ENCODE data around the gene ZNF439. TPM values are rescaled to one million over a fixed set of nuclear protein-coding genes. Genes with fewer than 3 reads are reported as not detected.
"Not testable (repeated sequence)": the region's sequence is repeated elsewhere in the genome, so short reads cannot be mapped to it uniquely, and the experiment has no call there.

The ZNF439 gene
- total RNA-seq, 1 donor from 2014 or later: 2.8 TPM

DNA sequence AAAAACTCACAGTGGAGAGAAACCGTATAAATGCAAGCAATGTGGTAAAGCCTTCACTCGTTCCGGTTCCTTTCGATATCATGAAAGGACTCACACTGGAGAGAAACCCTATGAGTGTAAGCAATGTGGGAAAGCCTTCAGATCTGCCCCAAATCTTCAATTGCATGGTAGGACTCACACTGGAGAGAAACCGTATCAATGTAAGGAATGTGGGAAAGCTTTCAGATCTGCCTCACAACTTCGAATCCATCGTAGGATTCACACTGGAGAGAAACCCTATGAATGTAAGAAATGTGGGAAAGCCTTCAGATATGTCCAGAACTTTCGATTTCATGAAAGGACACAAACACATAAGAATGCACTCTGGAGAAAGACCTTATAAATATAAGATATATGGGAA, 19.7 kb downstream of the ZNF439 start:
- no peak for DNase-seq (ENCODE audit: low read depth in 2 of 2)

DNA sequence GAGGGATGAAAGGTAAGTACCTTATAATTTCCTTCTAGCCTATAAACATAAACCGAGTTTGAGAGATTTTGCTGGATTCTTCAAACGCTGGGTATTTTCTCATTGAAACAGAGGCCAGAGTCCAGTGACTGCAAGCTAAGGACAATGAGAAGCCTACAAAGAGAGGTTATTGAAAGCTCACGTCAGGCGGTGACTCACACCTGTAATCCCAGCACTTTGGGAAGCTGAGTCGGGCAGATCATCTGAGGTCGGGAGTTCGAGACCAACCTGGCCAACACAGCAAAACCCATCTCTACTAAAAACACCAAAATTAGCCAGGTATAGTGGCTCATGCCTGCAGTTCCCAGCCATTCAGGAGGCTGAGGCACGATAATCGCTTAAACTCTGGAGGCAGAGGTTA, 24.1 kb downstream of the ZNF439 start:
- DNase-seq (ENCODE audit: low read depth in 2 of 2): no peak

DNA sequence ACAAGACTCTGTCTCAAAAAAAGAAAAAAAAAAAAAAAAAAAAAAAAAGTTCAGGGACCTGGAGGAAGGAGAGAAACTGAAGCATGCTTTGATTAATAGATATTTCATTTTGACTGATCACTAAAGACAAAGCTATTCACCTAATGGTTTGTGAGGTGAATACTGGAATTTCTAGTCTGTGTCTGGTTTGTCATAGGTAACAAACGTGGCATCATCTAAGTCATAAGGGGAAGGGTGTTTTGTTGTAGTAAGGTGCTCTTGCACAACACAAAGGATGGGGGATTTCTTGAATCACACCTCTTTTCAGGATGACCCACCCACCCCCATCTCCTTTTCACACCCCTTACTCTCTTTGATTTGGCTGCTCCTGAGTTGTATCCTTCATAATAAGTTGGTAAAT, 25.2 kb downstream of the ZNF439 start:
- no peak for DNase-seq (ENCODE audit: low read depth in 2 of 2)

DNA sequence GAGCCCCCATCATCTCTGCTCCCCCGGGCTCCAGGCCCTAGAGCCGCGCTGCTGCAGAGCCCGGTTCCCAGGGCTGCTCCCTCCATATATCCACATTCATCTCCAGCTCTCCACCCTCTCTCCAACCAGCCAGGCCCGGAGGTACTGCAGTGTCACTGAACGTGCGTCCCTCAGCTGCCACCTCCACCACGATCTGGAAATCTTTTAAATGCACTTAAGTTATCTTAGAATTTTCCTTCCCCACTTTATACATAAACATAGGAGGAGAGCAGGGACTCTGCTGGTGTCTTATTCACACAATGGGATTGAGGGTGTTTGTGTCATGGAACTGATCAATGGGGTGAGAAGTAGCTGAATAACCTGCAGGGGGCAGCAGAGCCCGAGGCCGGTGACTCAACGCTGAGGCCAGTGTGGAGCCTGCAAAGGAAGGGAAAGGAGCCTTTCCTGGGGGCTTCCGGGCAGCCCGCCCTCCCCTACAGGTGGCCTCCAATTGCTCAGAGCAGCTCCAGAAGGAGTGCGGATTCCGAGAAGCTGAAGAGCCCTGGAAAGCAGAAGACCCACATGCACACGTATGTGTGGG, 31.3 kb downstream of the ZNF439 start:
- DNase-seq (ENCODE audit: low read depth in 2 of 2): not testable (repeated sequence)

DNA sequence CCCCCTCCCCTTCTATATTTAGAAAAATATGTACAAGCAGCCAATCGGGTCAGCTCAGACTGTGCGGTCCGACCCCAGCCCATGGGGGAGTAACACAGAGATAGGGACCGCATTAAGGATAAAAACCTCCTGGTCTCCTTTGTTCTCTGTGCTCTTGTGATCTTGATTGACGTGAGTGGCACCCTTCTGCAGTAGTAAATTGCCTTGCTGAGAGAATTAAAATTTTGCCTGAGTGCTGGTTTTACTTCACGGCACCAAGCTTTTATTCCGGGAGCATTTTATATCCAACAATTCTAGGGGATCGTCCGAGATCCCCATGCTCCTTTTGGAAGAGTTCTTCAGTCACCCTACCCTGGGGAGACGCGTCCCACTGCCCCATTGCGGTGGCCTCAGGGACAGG, 32.1 kb downstream of the ZNF439 start:
- no peak for DNase-seq (ENCODE audit: low read depth in 2 of 2)

DNA sequence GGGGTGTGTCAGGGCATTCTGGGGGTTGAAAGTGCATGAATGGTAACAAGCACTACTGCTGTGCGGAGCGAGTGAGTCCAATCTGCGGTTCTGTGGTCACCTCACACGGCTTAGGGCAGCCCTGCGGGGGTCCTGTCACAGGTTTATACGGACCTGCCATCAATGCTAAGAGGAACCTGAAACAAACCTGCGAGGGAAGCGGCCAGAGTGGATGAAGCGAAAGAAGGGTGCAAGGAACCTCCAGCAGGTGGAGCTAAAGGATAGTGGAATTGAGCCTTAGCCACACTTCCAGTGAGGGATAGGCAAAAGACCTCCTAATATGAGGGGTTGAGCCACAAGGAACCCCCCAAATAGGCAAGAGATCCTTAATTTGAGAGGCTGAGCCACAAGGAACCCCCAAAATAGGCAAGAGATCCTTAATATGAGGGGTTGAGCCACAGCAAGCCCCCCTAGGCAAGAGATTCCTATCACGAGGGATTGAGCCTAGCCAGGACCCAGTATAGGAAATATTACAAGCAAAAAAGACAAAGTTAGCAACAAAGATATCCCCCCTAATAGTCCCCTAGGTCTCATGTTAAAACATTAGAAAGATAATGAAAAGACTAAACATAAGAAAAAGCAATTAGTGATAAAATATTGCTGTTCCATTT, 32.8 kb downstream of the ZNF439 start:
- peak; percentile 56 to 61 for DNase-seq (ENCODE audit: low read depth in 2 of 2)

DNA sequence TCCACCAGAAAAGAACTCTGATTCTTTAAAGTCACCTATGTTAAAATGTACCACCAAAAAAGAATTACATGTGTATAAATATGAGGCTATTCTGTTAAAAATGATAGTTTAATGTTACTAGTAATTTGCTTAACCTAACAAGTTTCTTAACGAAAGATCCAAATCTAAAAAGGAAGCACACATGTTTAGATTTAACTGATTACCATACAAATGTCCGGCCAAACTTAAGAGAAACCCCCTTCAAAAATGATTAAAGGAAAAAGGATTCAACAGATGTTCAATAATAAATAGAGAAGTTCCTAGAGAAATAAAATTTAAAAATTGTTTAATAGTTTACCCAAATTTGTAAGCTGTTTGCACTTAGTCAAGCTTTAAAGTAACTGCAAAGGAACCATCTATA, 34.1 kb downstream of the ZNF439 start:
- no peak for DNase-seq (ENCODE audit: low read depth in 2 of 2)

DNA sequence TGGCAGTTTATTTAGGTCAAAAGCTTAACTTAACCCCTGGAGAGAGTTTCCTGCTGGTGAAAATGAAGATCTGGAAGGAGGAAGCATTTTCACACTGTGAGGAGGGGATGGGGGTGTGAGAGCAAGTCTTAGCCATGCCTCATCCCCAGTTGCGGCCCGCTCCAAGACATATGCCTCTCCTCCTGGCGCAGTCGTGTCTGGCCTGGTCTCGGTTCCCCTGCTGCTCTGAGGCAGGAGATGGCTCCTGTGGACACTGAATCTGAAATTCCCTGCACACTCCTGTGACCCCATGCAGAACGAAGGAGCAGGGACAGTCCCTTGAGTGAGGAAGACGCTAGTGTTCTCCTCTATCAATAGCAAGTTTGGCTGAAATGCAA, 38.7 kb downstream of the ZNF439 start:
- DNase-seq (ENCODE audit: low read depth in 2 of 2): no peak

DNA sequence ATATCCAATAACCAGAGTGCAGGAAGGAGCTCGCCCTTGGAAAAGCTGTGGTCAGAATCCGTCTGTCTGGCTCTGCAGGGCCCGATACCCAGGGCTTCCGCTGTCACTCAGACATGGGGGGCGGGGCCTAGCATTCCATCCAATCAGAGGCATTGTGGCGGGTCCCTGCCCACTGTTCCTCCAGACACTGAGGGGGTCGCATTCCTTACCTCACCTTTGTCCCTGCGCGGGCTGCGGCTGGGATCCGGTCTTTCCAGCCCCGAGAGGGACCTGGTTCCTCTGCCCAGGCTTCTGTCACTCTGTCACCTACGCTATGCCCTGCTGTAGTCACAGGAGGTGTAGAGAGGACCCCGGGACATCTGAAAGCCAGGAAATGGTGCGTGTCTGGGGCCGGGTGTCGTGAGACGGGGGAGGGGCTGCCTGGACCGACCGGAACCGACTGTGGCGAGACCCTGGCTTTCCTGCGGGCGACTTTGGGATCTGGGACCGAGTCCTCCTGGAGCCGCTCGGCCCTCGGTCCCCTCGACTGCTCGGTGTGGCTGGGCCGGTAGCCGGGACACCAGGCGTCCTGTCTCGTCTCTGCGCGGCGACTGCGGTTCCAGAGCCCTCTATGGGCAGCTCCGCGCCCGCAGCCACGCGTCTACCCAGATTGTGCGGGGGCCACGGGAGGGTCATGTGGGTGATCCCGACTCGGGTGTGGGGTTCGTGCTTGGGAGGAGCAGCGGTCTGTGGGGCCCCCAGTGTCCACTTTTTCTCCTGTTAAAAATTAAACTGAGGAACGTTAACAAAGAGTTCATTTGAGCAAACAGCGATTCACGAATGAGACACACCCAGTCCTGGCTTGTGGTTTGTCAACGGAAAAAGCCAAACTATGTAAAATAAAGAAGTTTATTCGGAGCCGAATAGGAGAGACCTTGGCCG, 39.3 kb downstream of the ZNF439 start, which contains the start of gene ZNF69:
Gene ZNF69 (plus strand): TSS at position 172 of the 921 bp plus-strand sequence. CDS start 142 bp downstream, at position 314.
- DNase-seq (ENCODE audit: low read depth in 2 of 2): peak; percentile 50 to 51

DNA sequence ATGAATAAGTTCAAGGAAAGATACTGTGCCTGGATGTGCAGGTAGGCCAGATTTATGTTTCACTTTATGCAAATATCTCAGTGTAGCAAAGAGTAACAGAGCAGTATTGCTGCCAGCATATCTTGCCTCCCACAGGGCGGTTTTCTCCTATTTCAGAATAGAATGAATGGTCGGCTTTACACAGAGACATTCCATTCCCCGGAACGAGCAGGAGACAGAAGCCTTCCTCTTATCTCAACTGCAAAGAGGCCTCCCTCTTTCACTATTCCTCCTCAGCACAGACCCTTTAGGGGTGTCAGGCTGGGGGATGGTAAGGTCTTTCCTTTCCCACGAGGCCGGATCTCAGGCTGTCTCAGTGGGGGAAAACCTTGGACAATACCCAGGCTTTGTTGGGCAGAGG, 41.4 kb downstream of the ZNF439 start:
- DNase-seq (ENCODE audit: low read depth in 2 of 2): not testable (repeated sequence)

DNA sequence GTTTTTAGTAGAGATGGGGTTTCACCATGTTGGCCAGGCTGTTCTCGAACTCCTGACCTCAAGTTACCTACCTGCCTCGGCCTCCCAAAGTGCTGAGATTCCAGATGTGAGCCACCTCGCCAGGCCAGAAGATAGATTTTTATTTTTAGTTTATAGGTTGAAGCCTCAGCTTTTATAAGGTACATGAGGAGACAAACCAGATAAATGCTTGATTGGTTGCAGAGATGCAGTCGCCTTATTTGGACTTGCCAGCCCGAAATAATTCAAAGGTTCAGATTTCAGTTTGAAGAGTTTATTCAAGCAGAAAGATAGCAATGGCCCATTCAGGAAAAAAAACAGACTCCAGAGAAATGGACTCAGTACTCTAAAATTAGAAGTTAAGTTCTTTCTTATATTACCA, 42.1 kb downstream of the ZNF439 start:
- no peak for DNase-seq (ENCODE audit: low read depth in 2 of 2)

DNA sequence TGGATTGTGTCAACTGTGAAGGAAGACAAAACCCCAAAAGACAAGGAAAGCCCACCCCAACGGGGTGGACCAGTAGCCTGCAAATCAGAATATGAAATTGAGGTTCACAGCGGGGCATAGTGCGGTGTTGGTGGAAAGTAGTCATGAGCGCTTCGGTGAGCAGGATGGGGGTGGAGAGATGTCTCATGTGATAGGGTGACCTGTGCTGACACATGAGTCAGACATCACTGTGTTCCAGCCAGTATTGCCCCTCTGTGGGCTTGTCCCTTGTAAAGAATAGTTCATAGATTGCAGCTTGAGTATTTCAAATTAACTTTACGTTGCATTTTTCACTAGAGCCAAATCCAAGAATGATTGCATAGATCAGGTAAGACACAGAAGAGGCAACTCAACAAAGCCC, 46.3 kb downstream of the ZNF439 start:
- DNase-seq (ENCODE audit: low read depth in 2 of 2): no peak

DNA sequence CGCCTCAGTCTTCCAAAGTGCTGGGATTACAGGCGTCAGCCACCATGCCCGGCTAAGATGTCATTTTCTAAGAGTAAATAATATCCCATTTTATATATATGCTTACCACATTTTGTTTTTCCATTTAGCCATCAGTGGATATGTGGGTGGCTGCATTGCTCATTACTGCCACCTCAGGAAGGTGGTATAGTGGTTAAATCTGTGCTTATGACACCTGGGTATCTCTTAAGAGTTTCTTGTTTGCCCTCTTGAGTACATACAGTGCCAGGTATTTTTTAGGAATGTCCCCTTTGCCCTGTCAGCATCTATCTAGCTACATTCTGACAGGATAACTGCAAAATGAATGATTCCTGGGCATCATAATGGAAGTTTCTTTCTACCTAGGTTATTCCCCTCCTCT, 53.7 kb downstream of the ZNF439 start:
- DNase-seq (ENCODE audit: low read depth in 2 of 2): no peak

DNA sequence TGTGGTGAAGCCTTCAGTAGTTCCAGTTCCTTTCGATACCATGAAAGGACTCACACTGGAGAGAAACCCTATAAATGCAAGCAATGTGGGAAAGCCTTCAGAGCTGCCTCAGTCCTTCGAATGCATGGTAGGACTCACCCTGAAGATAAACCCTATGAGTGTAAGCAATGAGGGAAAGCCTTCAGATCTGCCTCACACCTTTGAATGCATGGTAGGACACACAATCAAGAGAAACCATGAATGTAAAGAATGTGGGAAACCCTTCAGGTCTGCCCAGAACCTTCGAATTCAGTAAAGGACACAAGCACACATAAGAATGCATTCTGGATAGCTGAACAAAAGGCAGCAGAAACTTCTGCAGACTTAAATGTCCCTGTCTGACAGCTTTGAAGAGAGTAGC, 57.4 kb downstream of the ZNF439 start:
- no peak for DNase-seq (ENCODE audit: low read depth in 2 of 2)

DNA sequence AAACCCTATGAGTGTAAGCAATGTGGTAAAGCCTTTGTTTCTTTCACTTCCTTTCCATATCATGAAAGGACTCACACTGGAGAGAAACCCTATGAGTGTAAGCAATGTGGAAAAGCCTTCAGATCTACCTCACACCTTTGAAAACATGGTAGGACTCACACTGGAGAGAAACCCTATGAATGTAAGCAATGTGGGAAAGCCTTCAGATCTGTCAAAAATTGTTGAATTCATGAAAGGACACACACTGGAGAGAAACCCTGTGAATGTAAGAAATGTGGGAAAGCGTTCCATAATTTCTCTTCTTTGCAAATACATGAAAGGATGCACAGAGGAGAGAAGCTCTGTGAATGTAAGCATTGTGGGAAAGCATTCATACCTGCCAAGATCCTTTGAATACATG, 63.4 kb downstream of the ZNF439 start:
- not testable (repeated sequence) for DNase-seq (ENCODE audit: low read depth in 2 of 2)

DNA sequence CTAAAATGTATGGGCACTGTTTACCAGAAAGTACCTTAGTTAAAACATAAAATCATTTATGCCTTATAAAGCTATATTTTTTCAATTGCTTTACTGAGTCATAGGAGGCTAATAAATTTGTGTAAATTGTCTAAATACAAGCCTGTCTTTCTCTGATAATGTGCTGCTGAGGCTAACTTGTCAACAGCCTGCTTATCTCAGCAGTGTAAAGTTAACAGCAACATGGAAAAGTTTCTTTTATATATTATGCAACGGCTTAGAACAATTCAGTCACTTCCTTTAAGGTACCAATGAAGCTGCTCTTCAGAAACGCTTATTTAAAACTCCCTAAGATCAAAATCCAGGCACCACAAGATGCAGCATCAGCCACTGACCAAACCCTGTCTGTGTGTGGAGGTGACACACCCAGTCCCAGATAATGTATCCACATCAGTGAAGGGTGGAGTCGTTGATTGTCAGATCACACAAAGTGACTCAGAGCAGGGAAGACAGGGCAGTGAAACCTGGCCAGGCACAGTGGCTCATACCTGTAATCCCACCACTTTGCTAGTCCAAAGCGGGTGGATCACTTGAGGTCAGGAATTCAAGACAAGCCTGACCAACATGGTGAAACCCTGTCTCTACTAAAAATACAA, 66.0 kb downstream of the ZNF439 start:
- not testable (repeated sequence) for DNase-seq (ENCODE audit: low read depth in 2 of 2)

Other genes starting within 250 kb of the ZNF439 start
- 5.0 and 13.1 TPM in 2 replicates for gene ZNF823, start 109.8 kb upstream of the ZNF439 start, total RNA-seq
- gene ZNF441, start 81.7 kb upstream of the ZNF439 start, total RNA-seq: 6.5 and 13.9 TPM in 2 replicates
- 0.65 and 1.4 TPM in 2 replicates for gene ZNF491, start 50.2 kb upstream of the ZNF439 start, total RNA-seq
- gene ZNF440, start 34.5 kb upstream of the ZNF439 start, total RNA-seq: 4.8 and 9.5 TPM in 2 replicates
- gene ZNF69, start 39.1 kb downstream of the ZNF439 start, total RNA-seq: 3.5 and 8.7 TPM in 2 replicates
- 3.3 and 5.2 TPM in 2 replicates for gene ZNF700, start 76.4 kb downstream of the ZNF439 start, total RNA-seq
- 0.65 and 0.79 TPM in 2 replicates for gene ZNF763, start 116.3 kb downstream of the ZNF439 start, total RNA-seq
- 2.0 TPM in 2 replicates for gene ZNF433, start 187.0 kb downstream of the ZNF439 start, total RNA-seq
- 0.22 and 0.40 TPM in 2 replicates for gene ZNF878, start 204.2 kb downstream of the ZNF439 start, total RNA-seq
- gene ZNF844, start 216.0 kb downstream of the ZNF439 start, total RNA-seq: 1.7 and 3.6 TPM in 2 replicates

Measured in lung microvascular endothelial cell (primary cell).